AG04450 (cell line): ENCODE data around the gene SCUBE1. TPM values are rescaled to one million over a fixed set of nuclear protein-coding genes. Genes with fewer than 3 reads are reported as not detected.

Experiments
- CTCF ChIA-PET: fragments of 300-600, 350-600 bp; formaldehyde crosslinking; extraction: SDS; loops from one replicate; lab custom pipeline; 2022; ENCODE audit warnings: antibody characterized with exemption, inconsistent platforms; lab: Charles Lee
- POLR2A ChIA-PET: fragments of 350-600 bp; formaldehyde crosslinking; extraction: SDS; loops from one replicate; lab custom pipeline; 2021; ENCODE audit warnings: antibody characterized with exemption, inconsistent platforms; lab: Yijun Ruan, JAX
- DNase-seq: peaks from one replicate; pipeline ENCODE4 v3.0.0-alpha.2; 2011; ENCODE audit warnings: low read depth, low spot score
- H3K27ac ChIP-seq: one replicate; pipeline ENCODE4 v1.5.1; 2012; ENCODE audit warnings: low read depth, low read length, control low read depth
- H3K27me3 ChIP-seq: one replicate; pipeline ENCODE4 v1.6.0; 2012; ENCODE audit warnings: low read length; ENCODE audit not compliant: control insufficient read depth, insufficient read depth
- H3K4me3 ChIP-seq: 2 replicates; pipeline ENCODE4 v1.5.1; 2011; ENCODE audit warnings: mild to moderate bottlenecking, low read depth, low read length, control low read depth
- H3K9me3 ChIP-seq: 2 replicates; pipeline ENCODE4 v1.5.1; 2012; ENCODE audit warnings: low read length; ENCODE audit not compliant: control insufficient read depth, insufficient read depth
- CTCF ChIP-seq: IDR thresholded peaks from 2 replicates; pipeline ENCODE4 v1.5.1; 2011; ENCODE audit warnings: low read depth, low read length, control low read depth, inconsistent platforms
- polyA plus RNA-seq: library from polyadenylated mRNA; depleted of rRNA; stranded (reverse); fragments of >200 nt; gene quantifications from 2 replicates; pipeline ENCODE4 v1.2.3, GENCODE V29; 2011

Gene SCUBE1
- polyA plus RNA-seq, 1 experiment = not detected

GRCh38 chr22:43181321-43182076 is 161.7 kb downstream of the SCUBE1 start:
- Histone ChIP-seq H3K9me3 (no peaks in the 10 kb centered on the region; the same call in 1 of the 2 replicates), H3K4me3 (no peak overlapping the region), H3K27me3 (no peaks in the 10 kb centered on the region), H3K27ac (no peak overlapping the region)
- TF ChIP-seq CTCF = no peak
- ChIA-PET CTCF (interaction anchor here (0.6 kb wide), 1 partner anchor 261 kb away, joined by 7 read pairs; no protein-coding TSS in a partner anchor), POLR2A (no interaction called here)
- no peak for DNase-seq

- ChIA-PET CTCF (no interaction called here), POLR2A (no interaction called here)
- no peak for TF ChIP-seq CTCF
- no peaks in the 10 kb centered on the region for H3K27me3 ChIP-seq
- H3K27ac ChIP-seq = no peak overlapping the region
- no peak overlapping the region for H3K4me3 ChIP-seq
- no peaks in the 10 kb centered on the region; the same call in 1 of the 2 replicates for H3K9me3 ChIP-seq
- no peak for DNase-seq
These were observed 162.5 kb downstream of the SCUBE1 start for GRCh38 chr22:43180670-43181069.

GRCh38 chr22:43179911-43180195 is 163.3 kb downstream of the SCUBE1 start:
- POLR2A ChIA-PET = no interaction called here
- Histone ChIP-seq H3K9me3 (no peaks in the 10 kb centered on the region; the same call in 1 of the 2 replicates), H3K4me3 (no peak overlapping the region), H3K27ac (no peak overlapping the region), H3K27me3 (no peaks in the 10 kb centered on the region)
- no peak for DNase-seq
- TF ChIP-seq CTCF = no peak
- CTCF ChIA-PET = no interaction called here

GRCh38 chr22:43179146-43179910 is 163.8 kb downstream of the SCUBE1 start:
- Histone ChIP-seq H3K27me3 (no peaks in the 10 kb centered on the region), H3K27ac (no peak overlapping the region), H3K9me3 (no peaks in the 10 kb centered on the region; the same call in 1 of the 2 replicates), H3K4me3 (no peak overlapping the region)
- no peak for DNase-seq
- ChIA-PET CTCF (interaction anchor here (1.8 kb wide), 1 partner anchor 8 kb away, joined by 4 read pairs; no protein-coding TSS in a partner anchor), POLR2A (no interaction called here)
- no peak for TF ChIP-seq CTCF

GRCh38 chr22:43177479-43177878 is 165.7 kb downstream of the SCUBE1 start:
- Histone ChIP-seq H3K27ac (no peak overlapping the region), H3K27me3 (no peaks in the 10 kb centered on the region), H3K4me3 (no peak overlapping the region), H3K9me3 (no peaks in the 10 kb centered on the region; the same call in 1 of the 2 replicates)
- CTCF ChIA-PET = interaction anchor here (1.8 kb wide), 1 partner anchor 10 kb away, joined by 4 read pairs; no protein-coding TSS in a partner anchor
- no peak for TF ChIP-seq CTCF
- POLR2A ChIA-PET = no interaction called here
- DNase-seq = no peak
